Activated CD8-positive, alpha-beta memory T cell treated with anti-CD3 and anti-CD28 coated beads, Interleukin-2, amount 50 U/mL, for 48 hours (primary cell): ENCODE data around the gene YPEL1.
A peak's percentile ranks its signal among the peaks of the same experiment; 100 is the strongest.
"Not testable (repeated sequence)": the region's sequence is repeated elsewhere in the genome, so short reads cannot be mapped to it uniquely, and the experiment has no call there.

Experiments used
- DNase-seq: peaks from one replicate; pipeline ENCODE4 v3.0.0-alpha.2; 2020

The YPEL1 gene

GRCh38 chr22:21682385-21683175 lies 53.0 kb downstream of the YPEL1 start:
- no peak for DNase-seq

DNA sequence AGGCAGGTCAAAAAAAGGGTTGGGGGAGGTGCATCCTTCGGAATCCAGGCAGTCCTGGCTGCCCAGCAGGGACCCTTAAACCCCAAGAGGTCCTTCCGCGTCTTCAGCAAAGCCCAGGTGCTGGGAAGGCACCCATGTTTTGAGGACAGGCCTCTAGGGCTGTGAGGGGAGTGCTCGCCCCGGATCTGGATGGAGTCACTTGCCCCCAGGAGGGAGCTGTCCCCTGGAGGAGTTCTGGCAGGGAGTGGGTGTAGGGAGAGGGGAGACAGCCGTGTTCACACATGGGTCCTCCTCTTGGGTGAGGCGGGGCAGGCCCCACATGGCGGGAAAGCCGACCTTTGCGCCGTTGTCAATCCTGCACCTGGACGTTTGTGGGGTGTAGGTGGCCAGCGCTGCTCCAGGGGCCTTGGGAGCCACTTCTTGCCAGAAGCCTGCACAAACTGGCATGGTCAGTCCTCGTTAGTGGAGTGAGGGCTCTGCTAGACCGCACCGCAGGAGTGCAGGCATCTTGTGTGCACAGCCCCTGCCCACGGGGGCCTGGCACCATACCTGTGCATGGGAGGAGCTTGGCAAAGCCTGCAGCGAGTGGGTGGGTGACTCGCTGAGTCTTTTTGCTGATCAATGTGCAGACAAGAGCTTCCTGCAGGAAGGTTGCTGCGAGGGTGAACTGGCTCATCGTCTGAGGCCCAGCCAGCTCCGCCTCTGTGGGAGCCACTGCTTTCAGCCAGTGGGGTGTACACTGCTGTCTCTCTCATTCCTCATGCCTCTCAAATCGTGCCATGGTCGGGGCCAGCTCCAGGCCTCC lies 53.8 kb downstream of the YPEL1 start:
- no peak for DNase-seq

DNA sequence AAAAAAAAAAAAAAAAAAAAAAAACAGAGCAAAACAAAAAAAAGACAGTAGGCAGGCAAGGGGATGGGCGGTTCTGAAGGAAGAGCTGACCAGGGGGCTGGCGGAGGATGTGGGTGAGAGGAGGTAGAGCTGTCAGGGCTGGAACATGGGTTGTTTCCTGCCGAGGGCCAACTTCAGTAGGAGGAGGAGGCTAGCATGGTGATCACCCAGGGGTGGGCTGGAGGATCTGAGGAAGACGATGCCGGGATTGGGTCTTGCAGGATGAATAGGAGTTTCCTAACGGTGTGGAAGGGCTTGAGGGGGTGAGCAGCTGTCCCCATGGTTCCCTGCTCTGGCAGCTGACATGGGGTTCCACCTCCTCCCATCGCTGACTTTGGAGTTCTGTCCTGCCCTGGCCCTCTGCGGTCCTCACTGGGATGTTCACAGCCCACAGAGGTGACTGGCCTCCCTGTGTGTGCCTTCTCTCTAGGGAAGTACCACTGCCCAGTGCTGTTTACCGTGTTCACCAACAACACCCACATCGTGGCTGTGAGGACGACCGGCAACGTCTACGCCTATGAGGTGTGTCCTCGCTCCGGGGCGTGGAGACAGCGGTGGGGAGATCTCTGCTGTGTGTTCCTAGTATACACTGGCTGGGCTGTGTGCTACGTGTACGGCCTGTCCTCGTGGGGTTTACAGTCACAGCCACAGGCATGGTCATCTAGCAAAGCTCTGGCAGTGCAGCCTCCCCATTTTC lies 54.6 kb downstream of the YPEL1 start:
- DNase-seq = no peak

DNA sequence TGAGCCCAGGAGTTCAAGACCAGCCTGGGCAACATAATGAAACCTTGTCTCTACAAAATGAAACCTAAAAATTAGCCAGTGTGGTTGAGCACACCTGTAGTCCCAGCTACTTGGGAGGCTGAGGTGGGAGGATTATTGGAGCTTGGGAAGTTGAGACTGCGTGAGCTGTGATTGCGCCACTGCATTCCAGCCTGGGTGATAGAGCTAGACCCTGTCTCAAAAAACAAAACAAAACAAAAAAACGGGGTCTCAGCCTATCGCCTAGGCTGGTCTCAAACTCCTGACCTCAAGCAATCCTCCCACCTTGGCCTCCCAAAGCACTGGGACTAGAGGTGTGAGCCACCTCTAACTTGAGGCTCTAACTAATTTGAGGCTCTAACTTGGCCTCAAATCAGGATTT lies 56.2 kb downstream of the YPEL1 start:
- no peak for DNase-seq

DNA sequence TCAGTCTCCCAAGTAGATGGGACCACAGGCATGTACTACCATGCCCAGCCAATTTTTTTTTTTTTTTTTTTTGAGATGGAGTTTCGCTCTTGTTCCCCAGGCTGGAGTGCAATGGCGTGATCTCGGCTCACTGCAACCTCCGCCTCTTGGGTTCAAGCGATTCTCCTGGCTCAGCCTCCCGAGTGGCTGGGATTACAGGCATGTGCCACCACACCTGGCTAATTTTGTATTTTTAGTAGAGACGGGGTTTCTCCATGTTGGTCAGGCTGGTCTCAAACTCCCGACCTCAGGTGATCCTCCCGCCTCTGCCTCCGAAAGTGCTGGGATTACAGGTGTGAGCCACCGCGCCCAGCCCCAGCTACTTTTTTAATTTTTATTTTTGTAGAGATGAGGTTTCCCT lies 56.8 kb downstream of the YPEL1 start:
- DNase-seq = not testable (repeated sequence)

DNA sequence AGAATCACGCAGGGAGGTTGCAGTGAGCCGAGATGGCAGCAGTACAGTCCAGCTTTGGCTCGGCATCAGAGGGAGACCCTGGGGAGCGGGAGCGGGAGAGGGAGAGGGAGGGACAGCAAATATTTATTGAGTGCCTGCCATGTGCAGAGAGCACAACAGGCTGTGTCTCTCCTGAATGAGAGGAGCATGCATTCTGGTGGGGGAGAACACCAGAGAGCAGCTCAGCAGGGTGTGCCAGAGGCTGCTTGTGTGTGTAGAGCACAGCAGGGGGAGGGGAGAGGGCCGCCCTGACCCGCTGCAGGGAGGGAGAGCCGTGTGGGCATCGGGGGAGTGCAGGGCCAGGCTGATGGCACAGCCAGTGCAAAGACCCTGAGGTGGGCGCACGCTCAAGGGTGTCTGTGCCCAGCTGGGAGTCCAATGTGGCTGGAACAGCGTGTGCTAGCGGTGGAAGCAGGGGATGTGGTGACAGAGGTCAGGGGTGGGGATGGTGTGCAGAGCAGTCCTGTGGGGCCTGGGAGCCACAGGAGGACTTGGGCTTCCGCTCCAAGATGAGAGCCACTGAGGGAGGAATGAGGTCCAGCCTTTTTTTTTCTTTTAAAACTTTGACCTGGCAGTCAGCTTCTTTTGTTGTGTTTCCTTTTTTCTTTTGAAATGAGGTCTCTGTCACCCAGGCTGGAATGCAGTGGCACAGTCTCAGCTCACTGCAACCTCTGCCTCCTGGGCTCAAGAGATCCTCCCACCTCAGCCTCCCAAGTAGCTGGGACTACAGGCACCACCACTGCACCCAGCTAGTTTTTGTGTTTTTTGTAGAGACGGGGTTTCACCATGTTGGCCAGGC lies 57.8 kb downstream of the YPEL1 start:
- DNase-seq = no peak

GRCh38 chr22:21674638-21675245 lies 60.9 kb downstream of the YPEL1 start:
- DNase-seq = no peak

DNA sequence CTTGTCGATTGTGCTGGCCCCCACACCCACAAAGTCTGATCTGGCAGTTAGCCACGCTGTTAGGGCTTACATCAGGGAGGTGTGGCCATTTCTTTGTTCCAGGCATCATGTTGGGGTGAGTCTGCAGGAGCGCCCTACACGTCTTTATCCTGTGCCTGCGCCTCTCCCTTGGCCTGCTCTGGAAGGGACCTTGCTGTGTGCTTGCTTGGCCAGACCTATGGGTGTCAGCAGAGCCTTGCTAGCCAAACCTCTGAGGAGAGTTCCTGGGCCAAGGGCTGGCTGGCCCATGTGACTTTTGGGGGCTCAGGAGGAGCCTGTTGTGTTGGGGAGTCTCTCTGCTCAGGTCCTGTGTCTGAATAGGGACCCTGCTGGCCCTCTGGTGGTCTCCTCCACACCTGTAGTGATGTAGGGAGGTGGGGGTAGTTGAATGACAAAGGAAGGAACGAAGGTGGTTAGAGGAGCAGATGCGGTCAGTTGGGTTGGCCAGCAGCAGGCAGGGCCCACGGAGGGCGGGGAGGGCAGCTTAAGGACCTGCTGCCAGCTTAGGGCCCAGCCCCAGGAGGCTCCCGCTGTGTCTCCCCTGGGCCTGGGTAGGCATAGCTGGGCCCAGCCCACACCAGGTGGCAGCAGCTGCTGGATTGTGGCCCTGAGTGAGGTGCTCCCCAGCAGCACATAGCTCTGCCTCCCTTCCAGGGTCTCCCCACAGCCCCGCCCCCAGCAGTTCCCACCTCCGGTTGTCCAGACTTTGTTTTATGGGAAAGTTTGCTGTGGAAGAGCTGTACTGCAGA lies 61.9 kb downstream of the YPEL1 start:
- no peak for DNase-seq

GRCh38 chr22:21672107-21672629 lies 63.4 kb downstream of the YPEL1 start:
- DNase-seq = no peak

- no peak for DNase-seq
Observed at GRCh38 chr22:21669026-21669425, 66.6 kb downstream of the YPEL1 start.

GRCh38 chr22:21666786-21667185 lies 68.8 kb downstream of the YPEL1 start:
- no peak for DNase-seq

DNA sequence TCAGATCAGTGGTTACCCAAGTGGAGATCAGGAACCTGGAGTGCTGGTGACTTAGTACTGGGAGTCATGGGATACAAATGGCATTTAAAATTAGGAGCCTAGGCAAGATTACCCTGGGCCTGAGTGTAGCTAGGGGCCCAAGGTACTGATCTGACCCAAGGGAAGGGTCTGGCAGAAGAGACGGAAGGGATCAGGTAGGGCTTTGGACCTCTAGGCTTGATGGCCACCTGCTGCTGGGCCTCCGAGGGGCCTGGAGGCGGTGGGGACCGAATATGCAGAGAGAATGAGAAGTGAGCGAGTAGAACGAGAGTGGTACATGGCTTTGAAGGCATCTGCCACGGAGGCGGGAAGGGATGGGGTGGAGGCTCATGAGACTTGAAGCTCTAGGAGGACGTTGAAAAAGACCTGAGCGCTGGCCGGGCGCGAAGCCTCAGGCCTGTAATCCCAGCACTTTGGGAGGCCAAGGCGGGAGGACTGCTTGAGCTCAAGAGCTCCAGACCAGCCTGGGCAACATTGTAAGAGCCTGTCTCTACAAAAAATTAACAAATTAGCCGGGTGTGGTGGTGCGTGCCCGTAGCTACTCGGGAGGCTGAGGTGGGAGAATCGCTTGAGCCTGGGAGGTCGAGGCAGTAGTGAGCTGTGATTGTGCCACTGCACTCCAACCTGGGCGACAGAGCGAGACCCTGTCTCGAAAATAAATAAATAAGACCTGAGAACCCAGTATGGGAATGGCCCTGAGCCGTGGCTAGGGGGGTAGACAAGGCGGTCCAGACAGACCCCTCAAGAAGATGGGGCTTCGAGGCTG lies 70.3 kb downstream of the YPEL1 start:
- DNase-seq = no peak

GRCh38 chr22:21663738-21664137 lies 71.9 kb downstream of the YPEL1 start:
- DNase-seq = no peak

DNA sequence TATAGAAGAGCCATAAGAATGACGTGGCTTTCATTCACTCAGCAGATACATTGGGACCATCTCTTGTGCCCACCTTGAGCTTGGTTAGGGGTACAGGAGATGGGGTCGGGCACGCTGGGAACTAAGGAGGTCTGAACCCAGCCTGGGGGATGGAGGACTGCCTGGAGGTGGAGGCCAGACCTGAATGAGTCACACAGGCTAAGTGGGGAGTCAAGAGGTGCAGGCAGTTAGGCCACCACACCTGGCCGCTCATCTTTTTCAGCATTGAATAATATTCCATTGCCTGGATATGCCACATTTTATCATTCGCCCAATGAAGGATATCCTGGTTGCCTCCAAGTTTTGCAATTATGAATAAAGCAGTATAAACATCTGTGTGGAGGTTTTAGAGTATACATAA lies 73.6 kb downstream of the YPEL1 start:
- DNase-seq = no peak

- no peak for DNase-seq
Observed at GRCh38 chr22:21660904-21661303, 74.7 kb downstream of the YPEL1 start.

- DNase-seq = no peak
Observed at GRCh38 chr22:21659864-21660525, 75.6 kb downstream of the YPEL1 start.

- peak; percentile 90 for DNase-seq
Observed at GRCh38 chr22:21657360-21658032, 78.1 kb downstream of the YPEL1 start.

- DNase-seq = no peak
Observed at GRCh38 chr22:21657020-21657359, 78.6 kb downstream of the YPEL1 start.
